T47D (cell line): ENCODE measurements around the gene WDR86.

ENCODE experiments used
- DNase-seq, 2 experiments: peaks; one replicate each; pipeline versions ENCODE4 v3.0.0 to v3.0.0-alpha.2; 2011 to 2012; ENCODE audit warnings: low read depth in 1 of 2, low spot score in 1 of 2
- JUND ChIP-seq: IDR thresholded peaks from 2 replicates; pipeline ENCODE4 v1.6.1; 2012; ENCODE audit warnings: low read depth
- in situ Hi-C: cut with HindIII; loops from 2 replicates; pipeline ENCODE4 v1.10.0; 2016; ENCODE audit warnings: low sequenced_read_pairs, low pct_unique_long_range_greater_than_20kb

The WDR86 gene

DNA sequence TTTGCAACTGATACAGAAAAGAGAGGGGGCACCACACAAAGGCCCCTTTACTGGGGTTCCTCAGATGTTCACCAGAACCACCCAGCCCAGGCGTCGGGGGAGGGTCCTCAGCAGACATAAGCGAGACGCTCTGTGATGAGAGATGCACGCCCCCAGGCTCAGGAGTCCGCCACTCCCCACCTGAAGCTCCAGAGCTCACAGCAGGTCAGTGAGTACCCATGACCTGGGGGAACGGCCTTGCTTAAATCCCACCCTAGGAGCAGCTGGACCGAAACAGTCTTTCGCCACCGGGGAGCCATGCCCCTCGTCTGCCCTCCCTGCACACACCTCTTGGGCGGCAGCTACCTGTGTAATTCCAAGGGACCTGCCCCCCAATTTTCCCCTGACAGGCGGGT, 27.3 kb upstream of the WDR86 start:
- TF ChIP-seq JUND = no peak
- in situ Hi-C loops = no loop called here

DNA sequence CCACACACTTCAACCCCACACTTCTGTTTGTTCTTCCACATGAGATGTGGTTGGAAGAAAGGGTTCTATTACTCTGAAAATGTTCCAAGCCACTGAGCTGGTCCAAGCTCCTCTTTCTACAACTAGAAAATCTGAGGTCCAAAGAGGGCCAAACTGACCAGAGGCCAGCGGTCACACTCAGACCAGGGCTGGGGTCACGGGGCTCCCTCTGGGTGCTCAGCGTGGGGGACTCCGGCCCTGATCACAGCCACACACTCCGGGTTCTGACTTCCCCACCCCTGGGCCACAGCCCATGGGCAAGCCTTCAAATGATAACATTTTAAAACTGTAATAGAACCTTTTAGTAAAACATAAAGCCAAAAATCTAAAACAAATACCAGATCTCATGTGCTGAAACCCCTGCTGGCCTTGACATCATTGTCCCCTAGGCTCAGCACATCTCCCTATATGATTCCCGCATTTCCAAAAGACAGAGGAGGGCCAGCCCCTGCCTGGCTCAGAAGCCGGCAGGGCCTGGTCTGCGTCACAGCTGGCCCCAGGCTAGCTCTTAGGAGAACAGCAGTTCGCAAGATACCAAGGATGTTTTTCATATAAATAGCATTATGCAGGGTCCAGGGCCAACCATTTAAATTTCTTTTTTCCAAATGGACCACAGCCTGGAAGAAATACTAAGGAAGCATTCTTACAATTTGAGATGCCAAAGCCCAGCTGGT, 26.8 kb upstream of the WDR86 start:
- no peak for DNase-seq
- no peak for TF ChIP-seq JUND

More for the DNA sequence above, 27.3 kb upstream of the WDR86 start:
- no peak for DNase-seq

DNA sequence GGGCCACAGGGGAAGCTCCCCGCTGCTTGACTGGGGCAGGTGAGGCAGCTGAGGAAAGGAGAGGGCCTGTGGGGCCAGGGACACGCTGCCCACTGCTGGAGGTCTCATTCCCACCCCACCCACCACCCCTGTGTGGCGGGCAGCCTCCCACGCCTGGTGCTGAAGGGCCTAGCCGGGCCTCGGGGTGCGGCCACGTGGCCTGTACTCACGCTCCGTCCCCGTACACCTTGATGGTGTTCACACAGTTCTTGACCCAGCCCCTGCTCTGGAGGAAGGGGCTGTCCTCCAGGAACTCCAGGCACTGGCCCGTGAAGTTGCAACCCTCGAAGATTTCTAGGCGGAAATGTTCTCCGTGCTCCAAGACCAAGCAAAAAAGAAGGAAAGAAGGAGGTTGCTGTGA, 26.1 kb upstream of the WDR86 start:
- no peak for TF ChIP-seq JUND
- in situ Hi-C loops = no loop called here
- DNase-seq = no peak

More for the DNA sequence above, 26.8 kb upstream of the WDR86 start:
- in situ Hi-C loops = no loop called here

DNA sequence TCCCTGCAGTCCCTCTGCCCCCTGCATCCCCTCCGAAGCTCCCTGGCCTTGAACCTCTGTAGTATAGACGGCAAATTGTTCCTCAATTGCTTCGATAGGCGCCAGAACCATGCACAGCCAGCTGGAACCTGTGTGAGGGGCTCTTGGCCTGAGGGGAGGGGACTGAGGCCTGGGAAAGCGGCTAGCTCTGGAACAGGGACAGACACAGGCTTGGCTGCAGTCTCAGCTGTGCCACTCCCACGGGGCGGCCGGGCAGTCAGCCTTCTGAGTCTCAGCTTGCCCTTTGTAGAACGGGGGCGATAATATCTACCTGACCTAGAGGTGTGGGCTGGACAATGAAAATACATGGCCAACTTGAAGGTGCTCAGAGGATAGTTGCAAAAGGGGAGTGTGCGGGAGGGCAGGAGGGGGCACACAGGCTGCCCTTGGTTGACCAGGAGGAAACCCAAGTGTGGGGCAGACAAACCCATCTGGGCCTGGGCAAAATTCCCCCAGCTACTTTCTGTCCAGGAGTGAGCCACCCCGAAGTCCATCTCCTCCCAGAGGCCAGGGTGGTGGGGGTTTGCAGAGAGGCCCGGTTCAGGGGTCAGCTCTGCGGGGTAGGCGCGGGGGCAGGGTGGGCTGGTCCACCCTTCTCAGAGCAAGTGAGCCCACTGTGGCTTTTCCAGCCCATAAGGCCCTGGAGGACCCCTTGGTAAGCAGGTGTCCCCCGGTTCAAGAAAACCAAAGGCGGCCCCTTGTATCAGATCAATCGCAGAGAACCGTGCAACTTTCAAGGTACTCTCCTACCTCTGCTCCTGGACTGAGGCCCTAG, 25.5 kb upstream of the WDR86 start:
- no peak for TF ChIP-seq JUND
- DNase-seq = no peak

DNA sequence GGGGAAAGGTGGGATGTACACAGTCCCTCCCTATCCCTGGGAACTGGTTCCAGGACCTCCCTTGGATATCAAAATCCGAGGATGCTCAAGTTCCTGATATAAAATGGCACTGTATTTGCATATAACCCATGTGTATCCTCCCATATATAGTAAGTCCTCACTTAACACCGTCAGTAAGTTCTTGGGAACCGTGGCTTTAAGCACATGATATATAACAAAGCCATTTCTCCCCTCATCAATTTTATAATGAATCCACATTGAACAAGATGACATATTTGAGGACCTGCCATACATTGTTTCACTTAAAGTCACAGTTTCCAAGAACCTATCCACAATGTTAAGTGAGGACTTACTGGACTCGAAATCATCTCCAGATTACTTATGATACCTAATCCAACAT, 24.7 kb upstream of the WDR86 start:
- in situ Hi-C loops = no loop called here
- DNase-seq = no peak
- TF ChIP-seq JUND = no peak

More for the DNA sequence above, 25.5 kb upstream of the WDR86 start:
- in situ Hi-C loops = no loop called here

DNA sequence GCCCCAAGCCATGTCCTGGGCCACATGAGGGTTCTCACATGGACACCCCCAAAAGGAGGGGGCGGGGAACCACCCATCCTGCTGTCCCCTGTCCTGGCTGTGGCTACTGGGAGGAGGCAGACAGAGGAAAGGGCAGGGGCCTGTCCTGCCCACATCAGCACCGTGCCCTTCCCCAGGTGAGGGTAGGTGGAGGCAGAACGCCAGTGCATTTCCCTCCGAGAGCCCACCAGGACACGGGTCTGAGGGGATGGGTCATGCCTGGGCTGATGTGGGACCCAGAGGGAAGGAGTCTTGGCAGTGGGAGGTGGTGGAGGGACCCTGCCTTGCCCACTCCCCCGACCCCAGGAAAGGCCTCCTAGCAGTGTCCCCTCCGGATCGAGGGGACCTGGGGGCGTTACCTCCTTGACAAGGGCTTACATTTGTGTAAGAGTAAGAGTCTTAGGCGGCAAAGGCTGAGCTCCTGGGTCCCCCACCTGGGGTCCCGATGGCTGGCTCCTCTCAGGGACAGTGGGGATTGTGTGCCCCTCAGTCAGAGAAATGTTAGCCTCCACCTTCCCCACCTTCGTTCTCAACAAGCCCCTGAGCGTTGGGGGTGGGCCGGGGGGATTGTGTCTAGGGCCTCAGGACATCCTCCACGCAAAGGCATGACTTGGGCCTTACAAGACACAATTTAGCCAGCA, 24.0 kb upstream of the WDR86 start:
- in situ Hi-C loops = no loop called here
- TF ChIP-seq JUND = no peak
- no peak for DNase-seq

DNA sequence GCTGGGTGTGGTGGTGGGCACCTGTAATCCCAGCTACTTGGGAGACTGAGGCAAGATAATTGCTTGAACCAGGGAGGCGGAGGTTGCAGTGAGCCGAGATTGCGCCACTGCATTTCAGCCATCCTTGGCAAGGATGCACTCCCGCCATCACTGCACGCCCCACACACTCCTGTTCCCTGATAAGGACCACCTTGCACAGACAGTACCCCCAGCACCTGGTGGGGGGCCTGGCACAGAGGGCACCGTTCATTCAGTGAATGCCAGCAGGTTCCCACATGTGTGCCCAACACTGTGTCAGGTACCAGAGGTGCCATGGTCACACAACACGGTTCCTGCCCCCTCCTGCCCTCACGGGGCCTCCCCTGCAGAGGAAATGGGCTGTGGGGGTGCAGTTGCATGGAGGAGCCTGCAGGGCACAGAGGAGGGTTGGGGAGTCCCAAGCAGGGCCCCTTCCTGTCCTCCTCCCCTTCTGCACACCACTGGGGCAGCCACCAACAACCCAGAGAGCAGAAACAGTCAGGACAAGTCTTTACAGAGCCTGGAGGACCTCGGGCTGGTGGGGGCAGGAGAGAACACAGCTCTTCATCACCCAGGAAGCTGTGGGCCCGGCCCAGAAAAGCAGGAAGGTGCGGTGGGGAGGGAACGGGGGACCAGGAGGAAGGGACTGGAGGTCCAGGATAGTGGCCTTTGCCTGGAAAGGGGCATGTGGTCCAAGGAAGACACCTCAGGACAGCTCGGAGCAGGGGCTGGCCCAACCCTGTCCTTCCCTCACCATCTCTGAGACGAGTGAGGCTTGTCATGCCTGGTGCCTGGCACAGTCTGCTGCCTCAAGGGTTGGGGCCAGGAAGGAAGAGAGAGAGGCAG, 23.1 kb upstream of the WDR86 start:
- no peak for TF ChIP-seq JUND
- in situ Hi-C loops = no loop called here
- DNase-seq = no peak

DNA sequence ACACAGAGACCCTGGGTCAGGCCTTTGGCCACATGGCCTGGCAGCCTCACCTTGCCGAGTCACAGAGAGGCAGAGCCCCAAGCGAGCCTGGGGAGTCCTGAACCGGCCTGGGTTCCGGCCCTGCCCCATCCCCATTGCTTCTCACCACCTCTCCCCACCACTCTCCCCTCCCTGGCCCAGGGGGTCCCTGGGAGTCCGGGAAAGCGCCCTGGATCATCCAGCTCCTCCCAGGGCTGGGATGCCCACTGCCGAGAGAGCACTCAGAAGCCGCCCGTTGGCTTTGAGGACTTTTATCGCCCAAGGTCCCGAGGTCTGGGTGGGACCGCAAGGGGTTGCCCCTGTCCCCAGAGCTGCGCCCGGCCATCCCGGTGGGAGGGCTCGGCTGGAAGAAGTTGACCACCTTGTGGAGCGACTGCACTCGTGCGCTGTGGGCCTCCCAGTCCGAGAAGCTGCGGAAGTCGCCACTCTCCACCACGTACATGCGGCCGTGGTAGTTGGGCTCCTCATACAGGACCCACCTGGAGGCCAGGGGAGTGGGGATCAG, 22.0 kb upstream of the WDR86 start:
- TF ChIP-seq JUND = no peak
- no peak for DNase-seq
- in situ Hi-C loops = no loop called here

DNA sequence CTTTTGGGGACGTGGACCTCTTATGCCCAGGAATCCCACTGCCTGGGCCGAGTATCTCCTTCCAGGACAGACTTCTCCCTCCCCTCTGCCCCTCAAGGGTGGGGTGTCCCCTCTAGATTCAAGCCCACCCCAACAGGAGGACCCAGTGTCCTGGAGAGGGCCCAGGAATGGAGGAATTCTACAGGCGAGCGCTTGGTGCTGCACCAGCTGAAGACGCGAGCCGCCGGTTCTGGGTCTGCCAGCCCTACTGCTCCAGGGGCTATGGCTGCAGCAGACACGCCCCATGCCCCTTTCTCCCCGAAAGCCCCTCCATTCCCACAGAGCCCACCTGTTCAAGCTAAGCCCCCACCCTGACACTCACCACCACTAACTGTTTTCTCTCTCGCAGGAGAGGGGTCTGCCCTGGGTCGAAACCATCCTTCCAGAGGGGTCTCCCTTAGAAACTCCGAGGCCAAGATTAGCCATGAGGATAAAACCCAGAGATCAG, 21.5 kb upstream of the WDR86 start:
- DNase-seq = no peak
- TF ChIP-seq JUND = no peak
- in situ Hi-C loops = no loop called here

DNA sequence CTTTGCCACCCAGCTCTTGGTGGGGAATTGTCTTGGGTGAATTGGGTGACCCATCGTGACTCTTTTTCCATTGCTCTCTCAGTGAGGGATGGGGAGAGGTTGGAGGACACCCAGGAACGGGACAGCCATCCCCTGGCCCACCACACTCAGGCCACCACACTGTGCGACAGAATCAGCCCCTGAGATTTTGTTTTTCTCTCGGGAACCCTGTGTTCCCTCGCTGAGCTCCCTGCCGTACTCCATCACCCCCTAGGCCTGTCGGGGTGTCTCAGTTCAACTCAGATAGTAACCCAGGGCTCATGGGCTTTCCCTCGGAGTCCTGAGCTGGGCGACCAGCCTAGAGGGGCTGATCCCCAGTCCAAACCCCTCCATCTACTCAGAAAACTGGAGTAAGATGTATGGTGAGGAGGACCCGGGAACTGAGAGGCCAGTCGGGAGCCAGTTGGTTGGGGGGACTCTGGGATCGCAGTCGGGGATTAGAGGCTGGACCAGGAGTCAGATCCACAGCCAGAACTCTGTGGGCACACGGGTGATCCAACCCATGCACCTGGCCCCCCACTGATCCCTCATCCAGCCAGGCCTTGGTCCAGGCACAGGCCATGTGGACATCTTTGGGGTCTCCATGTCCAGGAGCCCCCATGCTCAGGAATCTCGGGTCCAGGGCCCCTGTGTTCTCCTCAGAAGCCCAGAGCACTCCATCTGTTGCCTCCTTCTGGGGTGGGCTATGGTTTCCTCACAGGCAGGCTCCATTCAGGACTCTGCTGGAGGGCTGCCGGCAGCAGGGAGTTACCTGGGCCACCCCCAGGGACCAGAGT, 20.8 kb upstream of the WDR86 start:
- no peak for DNase-seq
- in situ Hi-C loops = no loop called here
- TF ChIP-seq JUND = no peak
